ENCODE data around the gene MBLAC2.
A peak's percentile ranks its signal among the peaks of the same experiment; 100 is the strongest.

GRCh38 chr5:90474235-90475107, at the start of gene MBLAC2, which contains the start of gene POLR3G:
- peak; percentile 46 to 86 (median 61) for TF ChIP-seq CTCF (IDR thresholded peaks at IDR 0.05)
- peak; percentile 89 to 96 (median 94) for TF ChIP-seq POLR2AphosphoS5 (IDR thresholded peaks at IDR 0.05)

Data from transverse colon (tissue), 4 donors.